ENCODE results near the gene CDH8.

DNA sequence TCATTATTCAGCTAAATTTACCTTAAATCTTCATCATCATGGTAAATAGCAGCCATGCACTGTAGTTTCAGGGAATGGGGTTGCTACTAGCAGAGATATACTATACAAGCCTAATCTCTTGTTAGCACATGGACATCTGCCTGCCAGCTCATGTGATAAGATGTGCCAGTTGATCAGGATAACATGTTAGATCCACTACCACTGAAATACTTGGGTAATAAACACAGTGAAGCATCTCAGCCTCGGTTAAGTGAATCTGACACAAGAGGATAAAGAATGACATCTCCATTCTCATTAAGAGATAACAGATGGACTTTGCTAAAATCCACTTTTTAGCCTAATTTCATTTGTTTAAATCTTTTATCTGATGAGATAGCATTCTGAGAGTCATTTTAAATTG lies 256.1 kb downstream of the CDH8 start:
- TF ChIP-seq, protein P1, sequence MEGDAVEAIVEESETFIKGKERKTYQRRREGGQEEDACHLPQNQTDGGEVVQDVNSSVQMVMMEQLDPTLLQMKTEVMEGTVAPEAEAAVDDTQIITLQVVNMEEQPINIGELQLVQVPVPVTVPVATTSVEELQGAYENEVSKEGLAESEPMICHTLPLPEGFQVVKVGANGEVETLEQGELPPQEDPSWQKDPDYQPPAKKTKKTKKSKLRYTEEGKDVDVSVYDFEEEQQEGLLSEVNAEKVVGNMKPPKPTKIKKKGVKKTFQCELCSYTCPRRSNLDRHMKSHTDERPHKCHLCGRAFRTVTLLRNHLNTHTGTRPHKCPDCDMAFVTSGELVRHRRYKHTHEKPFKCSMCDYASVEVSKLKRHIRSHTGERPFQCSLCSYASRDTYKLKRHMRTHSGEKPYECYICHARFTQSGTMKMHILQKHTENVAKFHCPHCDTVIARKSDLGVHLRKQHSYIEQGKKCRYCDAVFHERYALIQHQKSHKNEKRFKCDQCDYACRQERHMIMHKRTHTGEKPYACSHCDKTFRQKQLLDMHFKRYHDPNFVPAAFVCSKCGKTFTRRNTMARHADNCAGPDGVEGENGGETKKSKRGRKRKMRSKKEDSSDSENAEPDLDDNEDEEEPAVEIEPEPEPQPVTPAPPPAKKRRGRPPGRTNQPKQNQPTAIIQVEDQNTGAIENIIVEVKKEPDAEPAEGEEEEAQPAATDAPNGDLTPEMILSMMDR (IDR thresholded peaks at IDR 0.05; ENCODE audit: poor library complexity), result no peak
- TF ChIP-seq EZH2 (IDR thresholded peaks at IDR 0.05; ENCODE audit: borderline replicate concordance) (no peak), EZH2phosphoT487 (IDR thresholded peaks at IDR 0.05; ENCODE audit: low read depth, severe bottlenecking, unreplicated experiment) (no peak)

Data from hepatocyte (in vitro differentiated cells).